A673 (cell line): ENCODE results near the gene NSD2. TPM values are rescaled to one million over a fixed set of nuclear protein-coding genes. Genes with fewer than 3 reads are reported as not detected.

Source experiments
- BruUV-seq: library from RNA; stranded (reverse); fragments of 400-500 nt; replicated peaks from 2 replicates; lab custom pipeline; 2021; lab: Mats Ljungman, UMichigan
- CTCF ChIA-PET: fragments of 300-600 bp; sonication (Branson Sonifier 250); formaldehyde crosslinking; loops from one replicate; lab custom pipeline; 2022; ENCODE audit warnings: antibody characterized with exemption; lab: Charles Lee
- POLR2A ChIA-PET: fragments of 300-600 bp; sonication (Branson Sonifier 250); formaldehyde crosslinking; loops from one replicate; lab custom pipeline; 2022; ENCODE audit warnings: antibody characterized with exemption; ENCODE audit not compliant: low non-redundant PET; lab: Charles Lee
- DNase-seq: peaks from one replicate; pipeline ENCODE4 v3.0.0-alpha.2; 2015; ENCODE audit warnings: low spot score
- H3K27ac ChIP-seq: fragments of 200-600 bp; sonication (generic); 2 replicates; pipeline ENCODE4 v1.5.1; 2016; ENCODE audit warnings: mixed run types, low read depth, mild to moderate bottlenecking, mixed read lengths, antibody characterized with exemption, low read length; ENCODE audit not compliant: poor library complexity, severe bottlenecking
- H3K27me3 ChIP-seq: fragments of 200-600 bp; sonication (generic); replicated peaks from 2 replicates; pipeline ENCODE4 v1.6.1; 2017; ENCODE audit warnings: mixed run types, low read depth, mild to moderate bottlenecking, mixed read lengths, antibody characterized with exemption, low read length; ENCODE audit not compliant: insufficient read depth, poor library complexity
- H3K36me3 ChIP-seq: fragments of 200-600 bp; sonication (generic); 2 replicates; pipeline ENCODE4 v1.6.1; 2016; ENCODE audit warnings: mixed run types, mild to moderate bottlenecking, mixed read lengths, antibody characterized with exemption, low read length; ENCODE audit not compliant: insufficient read depth, poor library complexity, severe bottlenecking
- H3K4me1 ChIP-seq: fragments of 200-600 bp; sonication (generic); 2 replicates; pipeline ENCODE4 v1.6.1; 2017; ENCODE audit warnings: mixed run types, mild to moderate bottlenecking, mixed read lengths, antibody characterized with exemption, low read length; ENCODE audit not compliant: insufficient read depth, poor library complexity, severe bottlenecking
- H3K4me3 ChIP-seq: fragments of 200-600 bp; sonication (generic); 2 replicates; pipeline ENCODE4 v1.5.1; 2016; ENCODE audit warnings: low read depth, mixed run types, mild to moderate bottlenecking, mixed read lengths, low read length; ENCODE audit not compliant: poor library complexity, severe bottlenecking
- H3K9me3 ChIP-seq: fragments of 200-600 bp; sonication (generic); 2 replicates; pipeline ENCODE4 v1.6.1; 2016; ENCODE audit warnings: mixed run types, low read depth, mild to moderate bottlenecking, mixed read lengths, antibody characterized with exemption, low read length; ENCODE audit not compliant: poor library complexity, severe bottlenecking
- CTCF ChIP-seq: fragments of 300-800, 200-600 bp; sonication (generic); conservative IDR thresholded peaks from 2 replicates; pipeline ENCODE4 v1.5.1; 2017; ENCODE audit warnings: low read depth, mild to moderate bottlenecking, antibody characterized with exemption, low read length, moderate library complexity, mixed read lengths
- EZH2 ChIP-seq: fragments of 200-600 bp; sonication (generic); IDR thresholded peaks from 2 replicates; pipeline ENCODE4 v1.6.1; 2017; ENCODE audit warnings: borderline replicate concordance, low read depth, mild to moderate bottlenecking, mixed read lengths, antibody characterized with exemption, low read length; ENCODE audit not compliant: poor library complexity, severe bottlenecking
- intact Hi-C: fragments of 100-400 bp; cut with micrococcal nuclease; formaldehyde crosslinking; loops from one replicate; pipeline ENCODE4 v1.10.0; 2022; ENCODE audit not compliant: unreplicated experiment
- total RNA-seq: library from RNA; stranded (reverse); gene quantifications from 2 replicates; pipeline ENCODE4 v1.2.3, GENCODE V29; 2021

Gene NSD2
- total RNA-seq, 1 experiment from 2014 or later: 227 TPM

DNA sequence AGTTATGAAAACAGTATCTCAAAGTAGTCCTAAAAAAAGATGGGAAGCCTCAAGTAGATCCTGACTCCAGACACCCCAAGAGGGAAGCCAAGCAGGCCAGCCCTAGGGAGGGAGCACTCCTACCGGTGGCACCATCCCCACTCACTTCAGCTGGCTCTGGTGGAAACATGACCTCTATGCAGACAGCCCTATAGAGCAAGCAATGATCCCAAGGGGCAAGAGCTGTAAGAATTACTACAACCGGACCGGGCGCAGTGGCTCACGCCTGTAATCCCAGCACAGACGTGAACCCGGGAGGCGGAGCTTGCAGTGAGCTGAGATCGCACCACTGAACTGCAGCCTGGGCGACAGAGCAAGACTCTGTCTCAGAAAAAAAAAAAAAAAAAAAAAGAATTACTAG lies 20.9 kb upstream of the NSD2 start:
- no peak for TF ChIP-seq CTCF
- no peak for TF ChIP-seq EZH2
- H3K9me3 ChIP-seq: no peaks in the 10 kb centered on the region
- CTCF ChIA-PET: interaction anchor here (0.6 kb wide), 1 partner anchor 258 kb away, joined by 4 read pairs; no protein-coding TSS in a partner anchor
- POLR2A ChIA-PET: no interaction called here
- no peaks in the 10 kb centered on the region for H3K27me3 ChIP-seq
- H3K27ac ChIP-seq: no peak overlapping the region
- no peak for DNase-seq
- no peaks in the 10 kb centered on the region for H3K4me1 ChIP-seq
- intact Hi-C loops: no loop called here
- BruUV-seq: no TSS peak
- H3K4me3 ChIP-seq: no peak overlapping the region
- peaks cover 24% of the 10 kb centered on the region for H3K36me3 ChIP-seq

GRCh38 chr4:1851160-1851559 lies 20.0 kb upstream of the NSD2 start:
- BruUV-seq: no TSS peak
- ChIA-PET POLR2A (no interaction called here), CTCF (no interaction called here)
- DNase-seq: no peak
- Histone ChIP-seq H3K36me3 (peaks cover 18% of the 10 kb centered on the region), H3K27ac (no peak overlapping the region), H3K4me3 (no peak overlapping the region), H3K9me3 (no peaks in the 10 kb centered on the region), H3K27me3 (no peaks in the 10 kb centered on the region), H3K4me1 (no peaks in the 10 kb centered on the region)
- intact Hi-C loops: no loop called here
- no peak for TF ChIP-seq EZH2
- TF ChIP-seq CTCF: no peak

- TF ChIP-seq EZH2: no peak
- no peak for TF ChIP-seq CTCF
- no TSS peak for BruUV-seq
- no peaks in the 10 kb centered on the region for H3K9me3 ChIP-seq
- H3K27me3 ChIP-seq: no peaks in the 10 kb centered on the region
- intact Hi-C loops: no loop called here
- ChIA-PET POLR2A (interaction anchor here (0.5 kb wide), 1 partner anchor 31 kb away, joined by 3 read pairs; no protein-coding TSS in a partner anchor), CTCF (no interaction called here)
- H3K4me3 ChIP-seq: no peak overlapping the region
- no peak overlapping the region for H3K27ac ChIP-seq
- DNase-seq: no peak
- peaks cover 11% of the 10 kb centered on the region for H3K36me3 ChIP-seq
- no peaks in the 10 kb centered on the region for H3K4me1 ChIP-seq
Observed at GRCh38 chr4:1851575-1852410, 19.4 kb upstream of the NSD2 start.
